ENCODE results near the gene SCUBE1. TPM values are rescaled to one million over a fixed set of nuclear protein-coding genes. Genes with fewer than 3 reads are reported as not detected.
A peak's percentile ranks its signal among the peaks of the same experiment; 100 is the strongest.

The SCUBE1 gene
- total and polyA plus RNA-seq, 2 of the 8 experiments (the other 6 are each of a cell fraction or from before 2014, with no cell fraction given): 2.3 to 4.9 TPM

DNA sequence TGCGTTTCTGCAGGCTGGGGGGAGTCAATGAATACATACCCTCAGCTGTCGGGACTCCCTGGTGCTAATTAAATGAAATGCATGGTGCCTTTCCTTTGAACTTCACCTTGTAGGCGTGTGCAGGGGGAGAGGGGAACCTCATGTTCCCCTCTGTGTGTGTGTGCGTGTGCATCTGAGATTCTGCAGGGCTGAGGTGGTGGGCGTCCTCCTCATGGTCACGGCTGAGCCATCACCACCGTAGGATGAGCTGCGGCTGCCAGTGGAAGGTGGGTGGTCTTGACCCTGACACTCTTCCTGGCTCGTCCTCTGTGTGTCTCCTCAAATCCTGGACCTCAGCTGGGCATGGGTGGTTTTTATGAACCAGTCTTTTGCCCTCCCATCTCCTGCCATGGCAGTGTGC is 103.2 kb downstream of the SCUBE1 start:
- Histone ChIP-seq H3K4ac (replicated peaks; ENCODE audit: insufficient read length, low read depth, low read length) (peak overlapping the region; percentile 78), H3K4me3 (ENCODE audit: extremely low read depth in 1 of 4, insufficient read depth in 2 of 4, low read depth in 3 of 4, low read length in 4 of 4) (no peak overlapping the region), H2BK120ac (replicated peaks; ENCODE audit: low read depth, low read length) (no peak overlapping the region), H3K18ac (ENCODE audit: extremely low read depth, low read length) (no peak overlapping the region), H3K9ac (replicated peaks in 1 of 4; ENCODE audit: extremely low read depth in 1 of 4, low read depth in 3 of 4, low read length in 3 of 4) (no peak overlapping the region), H3K23ac (ENCODE audit: insufficient read length) (no peak overlapping the region), H3K4me2 (ENCODE audit: insufficient read depth in 1 of 2, low read depth in 2 of 2, low read length in 2 of 2) (no peak overlapping the region), H3K36me3 (ENCODE audit: control insufficient read depth in 2 of 4, insufficient read depth in 4 of 4, low read length in 3 of 4) (no peaks in the 10 kb centered on the region), H3K14ac (ENCODE audit: insufficient read length) (no peak overlapping the region), H3K79me1 (ENCODE audit: low read depth, low read length) (no peaks in the 10 kb centered on the region), H2AK5ac (ENCODE audit: low read depth, low read length) (no peak overlapping the region), H2BK5ac (ENCODE audit: low read depth, low read length) (no peak overlapping the region), H4K91ac (replicated peaks; ENCODE audit: insufficient read length, low read length) (no peak overlapping the region), H3K23me2 (ENCODE audit: low read depth, low read length) (no peaks in the 10 kb centered on the region), H3K56ac (replicated peaks; ENCODE audit: insufficient read length, low read depth, low read length) (no peak overlapping the region), H3K27ac (ENCODE audit: low read depth, low read length) (no peak overlapping the region), H2BK15ac (ENCODE audit: low read length) (no peak overlapping the region), H3K4me1 (replicated peaks in 1 of 4; ENCODE audit: control insufficient read depth in 3 of 4, insufficient read depth in 4 of 4, low read length in 3 of 4) (peaks cover 0 to 4% (median 0%) of the 10 kb centered on the region in 4 experiments; a peak in 1 of 7 replicates), H2BK12ac (ENCODE audit: low read depth, low read length) (no peak overlapping the region), H2BK20ac (ENCODE audit: low read length) (no peak overlapping the region), H3K9me3 (ENCODE audit: insufficient read depth in 2 of 2, low read depth in 1 of 2, low read length in 1 of 2) (no peaks in the 10 kb centered on the region), H4K20me1 (replicated peaks in 1 of 2; ENCODE audit: control insufficient read depth in 1 of 2, insufficient read depth in 2 of 2, low read length in 2 of 2) (no peaks in the 10 kb centered on the region), H4K8ac (ENCODE audit: extremely low read depth, insufficient read depth, low read length) (no peak overlapping the region; the same call in 1 of the 2 replicates), H3K79me2 (ENCODE audit: control insufficient read depth in 1 of 2, insufficient read depth in 2 of 2, low read length in 2 of 2) (no peaks in the 10 kb centered on the region), H4K5ac (ENCODE audit: insufficient read length, low read depth, low read length) (no peak overlapping the region), H2AFZ (ENCODE audit: low read length) (no peak overlapping the region), H3K27me3 (replicated peaks in 1 of 4; ENCODE audit: control insufficient read depth in 3 of 4, extremely low read depth in 1 of 4, insufficient read depth in 3 of 4, low read length in 3 of 4) (no peaks in the 10 kb centered on the region)
- 73% methylated on average over 9 of the region's 9 CpGs; no CpG with 5 or more reads in 1 of the 2 experiments for WGBS, 2 experiments (ENCODE audit: extremely low coverage in 1 of 2, insufficient coverage in 1 of 2, insufficient read length in 1 of 2, insufficient replicate concordance in 2 of 2, low coverage in 1 of 2, low lambda C conversion rate in 2 of 2, missing lambda C conversion rate in 1 of 2)
- no peak for DNase-seq (ENCODE audit: low read depth in 1 of 2, low spot score in 2 of 2)
- FAIRE-seq: no peak
- TF ChIP-seq SP1 (IDR thresholded peaks at IDR 0.05; ENCODE audit: low read depth, low read length) (no peak), BCL11A (IDR thresholded peaks at IDR 0.05; ENCODE audit: low read depth in 2 of 2, low read length in 2 of 2) (no peak), EGR1 (IDR thresholded peaks at IDR 0.05; ENCODE audit: borderline replicate concordance, low read depth, low read length) (no peak), CHD2 (IDR thresholded peaks at IDR 0.05; ENCODE audit: low read length) (no peak), CBX8 (IDR thresholded peaks at IDR 0.05; ENCODE audit: borderline replicate concordance, low read depth, low read length) (no peak), KDM1A (IDR thresholded peaks at IDR 0.05; ENCODE audit: borderline replicate concordance, low read length) (no peak), NANOG (IDR thresholded peaks at IDR 0.05; ENCODE audit: insufficient read depth, low read depth, low read length, poor library complexity, severe bottlenecking) (no peak), ZNF274 (IDR thresholded peaks at IDR 0.05; ENCODE audit: borderline replicate concordance, extremely low read depth, low read length) (no peak), RAD21 (IDR thresholded peaks at IDR 0.05 in 1 of 2, conservative IDR thresholded peaks at IDR 0.05 in 1 of 2; ENCODE audit: low read depth in 2 of 2, low read length in 2 of 2) (no peak), EP300 (IDR thresholded peaks at IDR 0.05; ENCODE audit: borderline replicate concordance in 1 of 2, low read depth in 2 of 2, low read length in 2 of 2) (no peak)
- TF ChIP-seq, protein P1, sequence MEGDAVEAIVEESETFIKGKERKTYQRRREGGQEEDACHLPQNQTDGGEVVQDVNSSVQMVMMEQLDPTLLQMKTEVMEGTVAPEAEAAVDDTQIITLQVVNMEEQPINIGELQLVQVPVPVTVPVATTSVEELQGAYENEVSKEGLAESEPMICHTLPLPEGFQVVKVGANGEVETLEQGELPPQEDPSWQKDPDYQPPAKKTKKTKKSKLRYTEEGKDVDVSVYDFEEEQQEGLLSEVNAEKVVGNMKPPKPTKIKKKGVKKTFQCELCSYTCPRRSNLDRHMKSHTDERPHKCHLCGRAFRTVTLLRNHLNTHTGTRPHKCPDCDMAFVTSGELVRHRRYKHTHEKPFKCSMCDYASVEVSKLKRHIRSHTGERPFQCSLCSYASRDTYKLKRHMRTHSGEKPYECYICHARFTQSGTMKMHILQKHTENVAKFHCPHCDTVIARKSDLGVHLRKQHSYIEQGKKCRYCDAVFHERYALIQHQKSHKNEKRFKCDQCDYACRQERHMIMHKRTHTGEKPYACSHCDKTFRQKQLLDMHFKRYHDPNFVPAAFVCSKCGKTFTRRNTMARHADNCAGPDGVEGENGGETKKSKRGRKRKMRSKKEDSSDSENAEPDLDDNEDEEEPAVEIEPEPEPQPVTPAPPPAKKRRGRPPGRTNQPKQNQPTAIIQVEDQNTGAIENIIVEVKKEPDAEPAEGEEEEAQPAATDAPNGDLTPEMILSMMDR (IDR thresholded peaks at IDR 0.05; ENCODE audit: control extremely low read depth in 1 of 3, insufficient read depth in 1 of 3, low read depth in 1 of 3, low read length in 3 of 3): no peak
- CTCF ChIA-PET (ENCODE audit: partially characterized antibody): interaction anchor here (0.6 to 26.8 kb wide), 5 partner anchors 8 to 1224 kb away, joined by 3 to 388 read pairs (median 16); no protein-coding TSS in a partner anchor
- POLR2A ChIA-PET (ENCODE audit: partially characterized antibody): interaction anchor here (1.3 kb wide), 1 partner anchor 7 kb away, joined by 3 read pairs; no protein-coding TSS in a partner anchor
